Pons (tissue), 1 donor: ENCODE measurements around the gene MACROD2.
A peak's percentile ranks its signal among the peaks of the same experiment; 100 is the strongest.
"Not testable (repeated sequence)": the region's sequence is repeated elsewhere in the genome, so short reads cannot be mapped to it uniquely, and the experiment has no call there.

Experiments
- DNase-seq: peaks from one replicate; pipeline ENCODE4 v3.0.0-alpha.2; 2016; ENCODE audit warnings: low spot score

MACROD2 gene

GRCh38 chr20:14266246-14266645 lies 270.9 kb downstream of the MACROD2 start:
- no peak for DNase-seq

DNA sequence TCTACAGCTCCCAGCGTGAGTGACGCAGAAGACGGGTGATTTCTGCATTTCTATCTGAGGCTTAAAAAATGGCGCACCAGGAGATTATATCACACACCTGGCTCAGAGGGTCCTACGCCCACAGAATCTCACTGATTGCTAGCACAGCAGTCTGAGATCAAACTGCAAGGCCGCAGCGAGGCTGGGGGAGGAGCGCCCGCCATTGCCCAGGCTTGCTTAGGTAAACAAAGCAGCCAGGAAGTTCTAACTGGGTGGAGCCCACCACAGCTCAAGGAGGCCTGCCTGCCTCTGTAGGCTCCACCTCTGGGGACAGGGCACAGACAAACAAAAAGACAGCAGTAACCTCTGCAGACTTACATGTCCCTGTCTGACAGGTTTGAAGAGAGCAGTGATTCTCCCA lies 275.4 kb downstream of the MACROD2 start:
- DNase-seq, result not testable (repeated sequence)

- no peak for DNase-seq
These were observed 286.8 kb downstream of the MACROD2 start for GRCh38 chr20:14282140-14282539.

DNA sequence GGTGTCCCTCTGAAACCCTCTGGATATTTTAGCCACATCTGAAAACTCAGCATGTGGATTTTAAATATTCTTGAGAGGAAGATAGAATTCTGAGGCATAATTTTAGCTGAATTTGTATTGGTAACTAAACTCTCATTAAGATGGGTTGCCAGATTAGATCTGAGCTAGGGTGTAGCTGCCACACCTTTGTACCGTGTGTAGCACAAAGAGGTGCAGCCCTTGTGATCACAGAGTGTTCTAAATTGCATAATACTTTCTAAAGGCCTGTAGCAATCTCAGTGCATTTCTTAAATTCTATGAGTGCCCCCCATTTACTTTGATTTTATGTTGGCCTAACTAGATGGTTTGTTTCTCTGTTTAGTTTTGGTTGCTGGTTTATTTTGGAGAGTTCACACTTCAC lies 289.1 kb downstream of the MACROD2 start:
- no peak for DNase-seq

DNA sequence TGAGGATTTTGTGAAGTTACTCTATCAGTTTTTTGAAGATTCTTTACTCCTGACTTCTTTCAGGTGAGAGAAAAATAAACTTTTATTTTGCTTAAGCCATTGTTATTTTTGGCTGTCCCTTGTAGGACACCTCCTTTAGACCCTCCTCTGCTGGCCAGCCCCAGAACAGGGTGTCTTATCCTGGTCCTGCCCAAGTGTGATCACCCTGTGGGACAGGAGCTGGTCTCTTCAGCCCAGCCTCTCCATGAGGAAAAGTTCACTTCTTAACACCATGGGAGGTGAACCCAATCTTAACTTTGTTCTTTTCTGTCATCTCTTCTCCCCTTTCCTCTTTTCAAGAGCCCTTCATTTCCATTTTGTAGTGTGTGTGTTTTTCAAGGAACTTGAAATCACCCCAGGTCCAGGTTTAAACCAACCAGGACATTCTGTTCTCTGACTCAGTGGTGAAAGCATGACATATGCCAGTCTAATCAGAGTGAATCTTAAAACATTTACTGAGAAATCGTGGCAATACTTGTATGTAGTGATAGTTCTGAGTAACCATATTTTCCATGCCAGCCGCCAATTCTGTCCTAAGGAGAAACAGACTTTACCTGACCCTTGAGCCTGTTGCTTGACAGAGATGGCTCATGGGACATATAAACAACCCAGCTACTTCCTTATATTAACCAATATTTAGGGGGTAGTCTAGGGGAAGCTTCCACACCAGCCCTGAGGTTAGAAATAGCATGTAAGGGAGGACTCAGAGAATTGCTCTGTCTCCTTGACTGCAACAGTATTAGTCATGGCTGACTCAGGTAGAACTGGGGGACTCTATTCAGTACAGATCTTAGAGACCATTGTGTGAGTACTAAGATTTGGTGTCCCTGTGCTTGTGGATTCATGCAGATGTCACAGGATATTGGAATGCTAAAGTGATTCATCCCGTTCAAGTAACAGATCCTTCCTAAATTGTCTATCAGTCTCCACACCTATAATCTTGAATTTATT lies 293.3 kb downstream of the MACROD2 start:
- no peak for DNase-seq

- no peak for DNase-seq
These were observed 296.2 kb downstream of the MACROD2 start for GRCh38 chr20:14291502-14291901.

GRCh38 chr20:14295238-14295637 lies 299.9 kb downstream of the MACROD2 start:
- no peak for DNase-seq

- no peak for DNase-seq
These were observed 300.5 kb downstream of the MACROD2 start for GRCh38 chr20:14295770-14296309.

- no peak for DNase-seq
These were observed 304.5 kb downstream of the MACROD2 start for GRCh38 chr20:14299831-14300230.

DNA sequence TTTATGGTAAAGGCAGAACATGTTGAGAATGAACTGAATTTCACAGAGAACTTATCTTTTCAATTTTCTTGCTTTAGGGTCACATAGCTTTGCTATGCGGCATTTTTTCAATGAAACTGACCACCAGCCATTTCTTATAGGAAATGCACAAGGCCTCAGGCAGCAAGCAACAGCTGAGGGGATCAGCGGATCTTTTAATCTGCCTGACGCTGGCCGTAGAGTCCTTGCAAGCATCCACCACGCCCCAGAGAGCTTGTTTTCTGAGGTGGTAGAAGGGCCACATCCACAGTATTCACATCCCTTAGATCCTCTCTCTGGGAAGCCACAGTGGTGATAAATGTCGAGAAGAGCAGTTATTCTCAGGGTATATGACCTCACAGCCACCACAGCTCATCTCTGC lies 307.8 kb downstream of the MACROD2 start:
- DNase-seq, result no peak

- no peak for DNase-seq
These were observed 308.3 kb downstream of the MACROD2 start for GRCh38 chr20:14303651-14304050.

GRCh38 chr20:14304472-14304871 lies 309.2 kb downstream of the MACROD2 start:
- DNase-seq, result no peak

- no peak for DNase-seq
These were observed 312.6 kb downstream of the MACROD2 start for GRCh38 chr20:14307956-14308355.

- DNase-seq, result no peak
These were observed 315.8 kb downstream of the MACROD2 start for GRCh38 chr20:14310977-14311627.

- DNase-seq, result no peak
These were observed 316.7 kb downstream of the MACROD2 start for GRCh38 chr20:14312001-14312400.

DNA sequence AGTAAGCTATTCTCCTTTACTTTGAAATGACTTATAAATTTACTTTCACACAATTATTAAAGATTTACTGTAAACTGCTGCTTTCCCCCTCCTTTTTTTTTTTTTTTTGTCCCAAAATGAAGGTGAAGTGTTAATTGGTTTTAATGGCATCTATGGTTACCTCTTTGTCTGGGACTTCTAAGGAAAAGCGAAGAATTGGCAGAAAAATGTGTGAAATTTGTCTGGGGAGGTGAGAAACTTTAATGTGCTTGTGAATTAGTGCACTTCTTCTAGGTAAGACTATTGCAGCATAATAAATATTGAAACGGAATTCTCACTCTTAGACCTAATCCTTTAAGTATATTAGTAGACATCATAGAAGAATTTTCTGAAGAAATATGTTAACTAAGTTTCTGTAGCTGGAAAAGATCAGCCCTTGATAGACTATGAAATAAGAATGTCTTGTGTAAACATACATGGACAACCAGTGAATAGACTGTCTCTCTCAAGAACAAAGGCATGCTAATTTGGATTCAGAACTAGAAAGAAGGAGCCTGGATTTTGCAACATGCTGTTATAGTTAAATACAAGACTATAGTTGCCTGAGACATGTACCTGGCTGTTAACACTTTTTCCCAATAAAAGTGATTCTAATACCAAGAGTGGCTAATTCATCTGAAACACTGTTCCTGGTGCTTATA lies 318.2 kb downstream of the MACROD2 start:
- DNase-seq, result no peak

DNA sequence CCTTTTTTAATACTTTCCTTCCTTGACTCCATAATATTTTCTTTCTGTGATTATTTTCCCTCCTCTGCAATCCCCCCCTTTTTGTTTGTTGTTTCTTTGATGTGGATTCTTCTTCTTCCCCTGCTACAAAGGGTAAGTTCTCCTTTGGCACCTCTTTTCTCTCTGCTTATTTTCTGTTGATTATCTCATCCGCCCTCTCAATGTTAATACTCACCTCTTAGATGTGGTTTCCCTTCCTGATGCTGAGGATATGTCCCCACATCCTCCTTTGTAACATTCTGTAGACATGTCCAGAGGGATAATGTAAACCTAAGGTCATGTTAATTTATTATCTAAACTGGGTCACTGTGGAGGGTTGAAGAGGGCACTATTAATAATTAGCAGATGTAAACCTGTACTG lies 324.4 kb downstream of the MACROD2 start:
- no peak for DNase-seq

DNA sequence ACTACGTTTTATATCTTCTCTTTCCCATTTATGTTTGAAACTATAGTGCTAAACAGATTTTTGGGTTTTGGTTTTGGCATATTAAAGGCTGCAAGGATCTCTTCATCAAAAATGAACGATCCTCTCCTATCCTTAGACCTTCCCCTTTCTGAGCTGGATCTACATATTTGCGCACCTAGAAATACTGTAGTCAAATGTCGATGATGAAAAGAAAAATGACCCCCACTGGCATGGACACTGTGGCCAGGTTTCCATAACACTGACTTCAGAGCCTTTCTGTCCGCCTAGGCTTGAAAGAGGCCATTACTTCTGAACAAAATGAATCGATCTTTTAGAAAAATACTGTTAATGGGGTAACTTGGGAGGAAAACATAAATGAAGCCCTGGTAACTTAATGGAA lies 336.3 kb downstream of the MACROD2 start:
- no peak for DNase-seq

GRCh38 chr20:14332866-14333265 lies 337.6 kb downstream of the MACROD2 start:
- DNase-seq, result peak; percentile 48

GRCh38 chr20:14333721-14334120 lies 338.4 kb downstream of the MACROD2 start:
- peak; percentile 56 for DNase-seq

DNA sequence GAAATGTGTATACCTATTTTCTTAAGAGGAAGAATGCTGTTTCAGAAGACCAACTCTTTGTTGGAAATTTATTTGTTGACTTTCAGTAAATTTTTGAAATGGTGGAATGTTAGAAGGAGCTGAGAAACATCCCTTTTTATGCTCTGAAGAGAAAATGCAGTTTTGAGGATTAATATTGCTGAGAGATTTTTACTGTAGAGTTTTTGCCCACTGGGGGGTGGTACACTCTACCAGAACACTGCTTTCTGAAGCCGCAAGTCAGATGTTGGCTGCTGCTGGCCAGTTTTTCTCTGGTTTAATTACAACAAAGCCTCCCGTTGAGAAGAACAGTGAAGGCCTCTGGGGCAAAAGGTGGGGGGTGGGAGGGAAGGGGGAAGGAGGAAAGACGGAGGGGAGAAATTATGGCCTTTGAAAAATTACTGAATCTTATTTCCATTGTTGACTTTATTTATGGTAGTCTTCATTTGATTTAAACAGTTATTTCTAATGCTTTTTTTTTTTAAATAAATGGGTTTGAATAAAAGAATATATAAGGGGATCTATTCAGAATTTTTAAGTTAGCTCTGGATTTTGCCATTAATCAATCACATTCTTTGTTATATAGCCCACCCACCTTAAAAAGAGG lies 339.1 kb downstream of the MACROD2 start:
- peak; percentile 94 for DNase-seq

DNA sequence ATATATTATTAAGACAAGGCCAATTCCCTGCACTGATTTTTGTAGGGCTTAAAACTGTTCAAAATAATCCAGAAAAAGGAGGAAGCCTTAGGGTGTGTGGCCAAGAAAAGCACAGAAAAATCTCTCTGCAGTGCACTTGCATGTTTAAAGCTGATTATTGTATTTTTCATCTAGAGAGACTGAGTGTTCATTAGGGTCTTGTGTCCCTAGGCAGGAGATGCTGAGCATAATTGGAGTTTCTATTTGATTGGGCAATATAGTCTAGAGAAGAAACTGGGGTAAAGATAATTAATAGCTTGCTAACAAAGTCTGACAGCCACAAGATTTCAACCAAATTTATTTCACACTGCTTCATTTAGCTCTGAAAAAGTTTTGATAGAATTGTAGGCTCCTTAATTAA lies 339.7 kb downstream of the MACROD2 start:
- DNase-seq, result peak; percentile 47
